SK-N-SH treated with all-trans-retinoic acid at 6 μM for 48 hours (cell line): Measurements from ENCODE around the gene UFD1.

Source experiments
- ATAC-seq: fragments of 200-7000 bp; cut with Tn5 transposase; 3 replicates; pipeline ENCODE4 v1.9.1; 2020; ENCODE audit warnings: mild to moderate bottlenecking, moderate library complexity
- ARNTL ChIP-seq: fragments of 450-650 bp; formaldehyde crosslinking; IDR thresholded peaks from 2 replicates; pipeline ENCODE4 v1.5.0; 2020; ENCODE audit warnings: low read depth, mild to moderate bottlenecking, moderate library complexity, borderline replicate concordance
- BACH2 ChIP-seq: fragments of 250-450 bp; sonication (Bioruptor Pico); IDR thresholded peaks from 2 replicates; pipeline ENCODE4 v1.9.0; 2021; ENCODE audit warnings: mild to moderate bottlenecking, borderline replicate concordance
- CSDC2 ChIP-seq: fragments of 250-450 bp; sonication (Bioruptor Pico); IDR thresholded peaks from 2 replicates; pipeline ENCODE4 v1.5.0; 2020; ENCODE audit warnings: mild to moderate bottlenecking, moderate library complexity
- ESRRG ChIP-seq: fragments of 250-450 bp; sonication (Bioruptor Pico); IDR thresholded peaks from 2 replicates; pipeline ENCODE4 v1.6.1; 2021; ENCODE audit warnings: mild to moderate bottlenecking
- GLIS3 ChIP-seq: fragments of 250-450 bp; sonication (Bioruptor Pico); IDR thresholded peaks from 2 replicates; pipeline ENCODE4 v1.5.0; 2020; ENCODE audit warnings: mild to moderate bottlenecking, moderate library complexity
- ISL1 ChIP-seq: fragments of 250-450 bp; sonication (Bioruptor Pico); IDR thresholded peaks from 2 replicates; pipeline ENCODE4 v2.1.2; 2022; ENCODE audit warnings: mild to moderate bottlenecking, moderate library complexity
- PPARA ChIP-seq: fragments of 250-450 bp; sonication (Bioruptor Pico); IDR thresholded peaks from 2 replicates; pipeline ENCODE4 v1.5.0; 2020; ENCODE audit warnings: mild to moderate bottlenecking, borderline replicate concordance
- SNAI2 ChIP-seq: fragments of 250-450 bp; sonication (Bioruptor Pico); IDR thresholded peaks from 2 replicates; pipeline ENCODE4 v1.5.0; 2020; ENCODE audit warnings: mild to moderate bottlenecking, moderate library complexity
- TCF4 ChIP-seq: fragments of 250-450 bp; sonication (Bioruptor Pico); IDR thresholded peaks from 2 replicates; pipeline ENCODE4 v1.8.0; 2021; ENCODE audit warnings: mild to moderate bottlenecking, moderate library complexity, borderline replicate concordance
- TOX ChIP-seq: fragments of 250-450 bp; sonication (Bioruptor Pico); IDR thresholded peaks from 2 replicates; pipeline ENCODE4 v1.8.0; 2021; ENCODE audit warnings: mild to moderate bottlenecking, moderate library complexity, borderline replicate concordance
- ZC3H10 ChIP-seq: fragments of 250-450 bp; sonication (Bioruptor Pico); IDR thresholded peaks from 2 replicates; pipeline ENCODE4 v1.5.1; 2021; ENCODE audit warnings: mild to moderate bottlenecking, moderate library complexity
- ZFP3 ChIP-seq: fragments of 250-450 bp; sonication (Bioruptor Pico); IDR thresholded peaks from 2 replicates; pipeline ENCODE4 v1.5.0; 2020; ENCODE audit warnings: mild to moderate bottlenecking, moderate library complexity
- ZFP30 ChIP-seq: fragments of 450-650 bp; formaldehyde crosslinking; IDR thresholded peaks from 2 replicates; pipeline ENCODE4 v1.5.0; 2022; ENCODE audit warnings: mild to moderate bottlenecking, moderate library complexity
- ZNF565 ChIP-seq: fragments of 450-650 bp; formaldehyde crosslinking; conservative IDR thresholded peaks from 2 replicates; pipeline ENCODE4 v1.5.0; 2020; ENCODE audit warnings: low read depth, mild to moderate bottlenecking, moderate library complexity
- ZNF8 ChIP-seq: fragments of 450-650 bp; formaldehyde crosslinking; IDR thresholded peaks from 2 replicates; pipeline ENCODE4 v1.5.0; 2020; ENCODE audit warnings: mild to moderate bottlenecking, moderate library complexity
- TF ChIP-seq, protein P1 (sequence below): fragments of 250-450 bp; sonication (Bioruptor Pico); IDR thresholded peaks from 2 replicates; pipeline ENCODE4 v1.8.0; 2020; ENCODE audit warnings: mild to moderate bottlenecking, moderate library complexity, borderline replicate concordance
- TF ChIP-seq, protein P2 (sequence below): fragments of 250-450 bp; sonication (Bioruptor Pico); IDR thresholded peaks from 2 replicates; pipeline ENCODE4 v1.5.1; 2021; ENCODE audit warnings: mild to moderate bottlenecking, moderate library complexity
- TF ChIP-seq, protein P3 (sequence below): fragments of 250-450 bp; sonication (Bioruptor Pico); IDR thresholded peaks from 2 replicates; pipeline ENCODE4 v1.8.0; 2021; ENCODE audit warnings: low read depth, mild to moderate bottlenecking, moderate library complexity, borderline replicate concordance
- TF ChIP-seq, protein P4 (sequence below): fragments of 250-450 bp; sonication (Bioruptor Pico); IDR thresholded peaks from 2 replicates; pipeline ENCODE4 v1.5.0; 2020; ENCODE audit warnings: mild to moderate bottlenecking, moderate library complexity

UFD1 gene

DNA sequence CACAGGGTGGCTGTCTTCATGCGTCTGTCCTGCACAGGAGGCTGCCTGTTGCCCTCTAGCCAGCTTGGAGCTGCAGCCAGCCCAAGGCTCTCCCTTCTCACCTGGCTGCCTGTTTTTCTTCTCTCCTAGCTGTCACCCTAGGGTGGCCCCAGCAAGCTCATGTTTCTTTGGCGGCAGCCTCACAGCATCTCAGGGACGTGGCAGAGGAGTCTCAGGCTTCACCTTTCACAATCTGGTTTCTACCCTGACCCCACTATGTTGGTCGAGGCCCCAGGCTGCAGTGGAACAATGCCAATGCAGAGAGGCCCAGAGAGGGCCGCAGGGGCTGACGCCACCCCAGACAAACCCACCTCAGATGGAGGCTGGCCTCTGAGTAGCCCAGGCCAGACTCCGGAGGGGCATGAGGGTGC is 47.7 kb upstream of the UFD1 start (continued):
- no peak for TF ChIP-seq TCF4 (CRISPR knock-in tag)

DNA sequence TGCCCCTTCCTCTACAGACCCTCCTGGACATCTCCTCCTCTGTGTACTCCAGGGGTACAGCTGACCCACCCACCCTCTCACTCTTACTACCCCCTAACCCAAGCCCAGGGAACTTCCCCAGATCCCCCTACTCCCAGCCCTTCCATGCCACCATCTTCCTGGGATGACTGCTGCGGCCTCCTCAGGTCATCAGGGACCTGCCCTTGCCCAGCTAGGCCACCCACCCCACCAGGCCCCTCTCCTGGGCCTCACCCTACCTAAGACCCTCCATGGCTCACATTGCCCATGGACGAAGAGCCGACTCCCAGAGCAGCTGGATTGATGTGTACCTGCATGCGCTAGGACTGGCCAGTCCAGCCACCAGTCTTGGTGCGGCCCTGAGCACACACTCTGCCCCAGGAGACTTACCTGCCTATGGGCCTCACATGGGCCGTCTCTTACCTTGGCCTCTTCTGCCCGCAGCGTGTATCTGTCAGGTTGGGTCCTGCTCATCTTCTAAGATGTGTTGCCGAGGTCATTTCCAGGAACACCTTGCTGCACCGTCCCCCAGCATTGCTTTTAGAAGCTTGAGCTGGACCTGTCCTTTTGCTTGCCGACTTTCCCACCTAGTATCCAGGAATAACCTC is 47.2 kb upstream of the UFD1 start:
- ATAC-seq = no peak
- TF ChIP-seq ZNF8 (CRISPR knock-in tag) = no peak
- TF ChIP-seq ISL1 (CRISPR knock-in tag) = no peak
- TF ChIP-seq SNAI2 (CRISPR knock-in tag) = no peak
- TF ChIP-seq, protein P1, sequence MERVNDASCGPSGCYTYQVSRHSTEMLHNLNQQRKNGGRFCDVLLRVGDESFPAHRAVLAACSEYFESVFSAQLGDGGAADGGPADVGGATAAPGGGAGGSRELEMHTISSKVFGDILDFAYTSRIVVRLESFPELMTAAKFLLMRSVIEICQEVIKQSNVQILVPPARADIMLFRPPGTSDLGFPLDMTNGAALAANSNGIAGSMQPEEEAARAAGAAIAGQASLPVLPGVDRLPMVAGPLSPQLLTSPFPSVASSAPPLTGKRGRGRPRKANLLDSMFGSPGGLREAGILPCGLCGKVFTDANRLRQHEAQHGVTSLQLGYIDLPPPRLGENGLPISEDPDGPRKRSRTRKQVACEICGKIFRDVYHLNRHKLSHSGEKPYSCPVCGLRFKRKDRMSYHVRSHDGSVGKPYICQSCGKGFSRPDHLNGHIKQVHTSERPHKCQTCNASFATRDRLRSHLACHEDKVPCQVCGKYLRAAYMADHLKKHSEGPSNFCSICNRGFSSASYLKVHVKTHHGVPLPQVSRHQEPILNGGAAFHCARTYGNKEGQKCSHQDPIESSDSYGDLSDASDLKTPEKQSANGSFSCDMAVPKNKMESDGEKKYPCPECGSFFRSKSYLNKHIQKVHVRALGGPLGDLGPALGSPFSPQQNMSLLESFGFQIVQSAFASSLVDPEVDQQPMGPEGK = no peak
- TF ChIP-seq, protein P2, sequence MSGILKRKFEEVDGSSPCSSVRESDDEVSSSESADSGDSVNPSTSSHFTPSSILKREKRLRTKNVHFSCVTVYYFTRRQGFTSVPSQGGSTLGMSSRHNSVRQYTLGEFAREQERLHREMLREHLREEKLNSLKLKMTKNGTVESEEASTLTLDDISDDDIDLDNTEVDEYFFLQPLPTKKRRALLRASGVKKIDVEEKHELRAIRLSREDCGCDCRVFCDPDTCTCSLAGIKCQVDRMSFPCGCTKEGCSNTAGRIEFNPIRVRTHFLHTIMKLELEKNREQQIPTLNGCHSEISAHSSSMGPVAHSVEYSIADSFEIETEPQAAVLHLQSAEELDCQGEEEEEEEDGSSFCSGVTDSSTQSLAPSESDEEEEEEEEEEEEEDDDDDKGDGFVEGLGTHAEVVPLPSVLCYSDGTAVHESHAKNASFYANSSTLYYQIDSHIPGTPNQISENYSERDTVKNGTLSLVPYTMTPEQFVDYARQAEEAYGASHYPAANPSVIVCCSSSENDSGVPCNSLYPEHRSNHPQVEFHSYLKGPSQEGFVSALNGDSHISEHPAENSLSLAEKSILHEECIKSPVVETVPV (CRISPR knock-in tag) = no peak
- TF ChIP-seq CSDC2 = no peak
- TF ChIP-seq ZNF565 (CRISPR knock-in tag) = no peak
- TF ChIP-seq ZFP3 (CRISPR knock-in tag) = no peak
- TF ChIP-seq BACH2 = no peak
- TF ChIP-seq, protein P3, sequence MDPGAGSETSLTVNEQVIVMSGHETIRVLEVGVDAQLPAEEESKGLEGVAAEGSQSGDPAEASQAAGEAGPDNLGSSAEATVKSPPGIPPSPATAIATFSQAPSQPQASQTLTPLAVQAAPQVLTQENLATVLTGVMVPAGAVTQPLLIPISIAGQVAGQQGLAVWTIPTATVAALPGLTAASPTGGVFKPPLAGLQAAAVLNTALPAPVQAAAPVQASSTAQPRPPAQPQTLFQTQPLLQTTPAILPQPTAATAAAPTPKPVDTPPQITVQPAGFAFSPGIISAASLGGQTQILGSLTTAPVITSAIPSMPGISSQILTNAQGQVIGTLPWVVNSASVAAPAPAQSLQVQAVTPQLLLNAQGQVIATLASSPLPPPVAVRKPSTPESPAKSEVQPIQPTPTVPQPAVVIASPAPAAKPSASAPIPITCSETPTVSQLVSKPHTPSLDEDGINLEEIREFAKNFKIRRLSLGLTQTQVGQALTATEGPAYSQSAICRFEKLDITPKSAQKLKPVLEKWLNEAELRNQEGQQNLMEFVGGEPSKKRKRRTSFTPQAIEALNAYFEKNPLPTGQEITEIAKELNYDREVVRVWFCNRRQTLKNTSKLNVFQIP (CRISPR knock-in tag) = no peak

DNA sequence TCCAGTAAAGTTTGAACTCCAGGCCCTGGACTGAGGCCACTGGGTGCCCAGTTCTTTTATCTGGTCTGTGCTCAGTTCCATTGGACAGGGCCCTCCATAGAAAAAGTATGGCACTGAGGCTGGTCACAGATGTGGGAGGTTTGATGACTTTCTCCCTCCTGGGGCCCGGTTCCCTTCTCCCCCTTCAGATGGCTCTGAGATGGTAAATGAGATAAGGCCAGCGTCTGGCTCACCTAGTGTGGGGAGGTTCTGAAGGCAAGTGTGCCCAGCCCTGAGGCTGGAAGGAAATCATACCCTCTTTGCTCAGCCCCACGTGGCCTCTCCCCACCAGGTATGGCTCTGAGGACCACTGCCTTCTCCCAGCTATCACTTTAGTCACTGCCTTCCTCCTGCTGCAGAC is 46.7 kb upstream of the UFD1 start:
- TF ChIP-seq, protein P4, sequence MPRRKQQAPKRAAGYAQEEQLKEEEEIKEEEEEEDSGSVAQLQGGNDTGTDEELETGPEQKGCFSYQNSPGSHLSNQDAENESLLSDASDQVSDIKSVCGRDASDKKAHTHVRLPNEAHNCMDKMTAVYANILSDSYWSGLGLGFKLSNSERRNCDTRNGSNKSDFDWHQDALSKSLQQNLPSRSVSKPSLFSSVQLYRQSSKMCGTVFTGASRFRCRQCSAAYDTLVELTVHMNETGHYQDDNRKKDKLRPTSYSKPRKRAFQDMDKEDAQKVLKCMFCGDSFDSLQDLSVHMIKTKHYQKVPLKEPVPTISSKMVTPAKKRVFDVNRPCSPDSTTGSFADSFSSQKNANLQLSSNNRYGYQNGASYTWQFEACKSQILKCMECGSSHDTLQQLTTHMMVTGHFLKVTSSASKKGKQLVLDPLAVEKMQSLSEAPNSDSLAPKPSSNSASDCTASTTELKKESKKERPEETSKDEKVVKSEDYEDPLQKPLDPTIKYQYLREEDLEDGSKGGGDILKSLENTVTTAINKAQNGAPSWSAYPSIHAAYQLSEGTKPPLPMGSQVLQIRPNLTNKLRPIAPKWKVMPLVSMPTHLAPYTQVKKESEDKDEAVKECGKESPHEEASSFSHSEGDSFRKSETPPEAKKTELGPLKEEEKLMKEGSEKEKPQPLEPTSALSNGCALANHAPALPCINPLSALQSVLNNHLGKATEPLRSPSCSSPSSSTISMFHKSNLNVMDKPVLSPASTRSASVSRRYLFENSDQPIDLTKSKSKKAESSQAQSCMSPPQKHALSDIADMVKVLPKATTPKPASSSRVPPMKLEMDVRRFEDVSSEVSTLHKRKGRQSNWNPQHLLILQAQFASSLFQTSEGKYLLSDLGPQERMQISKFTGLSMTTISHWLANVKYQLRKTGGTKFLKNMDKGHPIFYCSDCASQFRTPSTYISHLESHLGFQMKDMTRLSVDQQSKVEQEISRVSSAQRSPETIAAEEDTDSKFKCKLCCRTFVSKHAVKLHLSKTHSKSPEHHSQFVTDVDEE = no peak
- TF ChIP-seq BACH2 (no peak), ZFP30 (no peak), GLIS3 (CRISPR knock-in tag) (no peak), TCF4 (CRISPR knock-in tag) (no peak), PPARA (CRISPR knock-in tag) (no peak), ZC3H10 (no peak), ARNTL (CRISPR knock-in tag) (no peak)
- ATAC-seq = no peak

DNA sequence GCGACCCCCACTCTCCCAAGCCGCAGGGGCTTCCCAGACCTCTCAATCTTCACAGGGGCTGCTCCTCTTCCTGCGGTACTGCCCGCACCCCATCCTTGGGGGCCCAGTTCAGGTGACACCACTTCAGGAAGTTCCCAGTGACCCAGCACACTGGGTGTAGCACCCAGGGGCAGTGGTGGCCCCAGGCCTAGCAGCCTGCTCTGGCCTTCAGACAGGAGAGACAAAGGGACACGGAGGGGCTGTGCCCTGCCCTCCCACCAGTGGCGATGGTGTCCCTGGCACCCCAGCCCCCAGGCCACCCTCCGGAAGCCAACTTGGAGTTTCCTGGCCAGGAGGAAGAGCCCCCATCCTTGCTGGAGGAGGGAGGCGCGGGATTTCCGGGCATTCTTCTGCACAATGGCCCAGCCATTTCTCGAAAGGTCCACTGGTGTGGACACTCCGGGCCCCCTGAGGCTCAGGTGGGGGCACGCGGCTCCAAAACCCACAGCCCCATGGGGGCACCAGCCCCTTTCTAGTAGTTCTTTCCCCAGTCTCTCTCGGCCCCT is 46.2 kb upstream of the UFD1 start:
- TF ChIP-seq TOX (CRISPR knock-in tag) (no peak), BACH2 (no peak), ARNTL (CRISPR knock-in tag) (no peak), ZNF8 (CRISPR knock-in tag) (no peak), ZFP30 (no peak), TCF4 (CRISPR knock-in tag) (no peak), ESRRG (CRISPR knock-in tag) (no peak), ZFP3 (CRISPR knock-in tag) (no peak), SNAI2 (CRISPR knock-in tag) (no peak), CSDC2 (no peak)
- TF ChIP-seq, protein P1 = no peak
- TF ChIP-seq, protein P2 (CRISPR knock-in tag) = no peak
- ATAC-seq = no peak
